DND-41 (cell line): ENCODE data around the gene ZNF3.

ENCODE experiments used
- CTCF ChIP-seq: IDR thresholded peaks from 2 replicates; pipeline ENCODE4 v1.5.1; 2012; ENCODE audit warnings: borderline replicate concordance, low read length, moderate library complexity, mild to moderate bottlenecking; ENCODE audit not compliant: poor library complexity, severe bottlenecking; ENCODE audit errors: extremely low read depth
- EZH2 ChIP-seq: IDR thresholded peaks from 3 replicates; pipeline ENCODE4 v1.6.1; 2012; ENCODE audit warnings: borderline replicate concordance, low read depth, mild to moderate bottlenecking, moderate library complexity, low read length, inconsistent platforms; ENCODE audit not compliant: severe bottlenecking

DNA sequence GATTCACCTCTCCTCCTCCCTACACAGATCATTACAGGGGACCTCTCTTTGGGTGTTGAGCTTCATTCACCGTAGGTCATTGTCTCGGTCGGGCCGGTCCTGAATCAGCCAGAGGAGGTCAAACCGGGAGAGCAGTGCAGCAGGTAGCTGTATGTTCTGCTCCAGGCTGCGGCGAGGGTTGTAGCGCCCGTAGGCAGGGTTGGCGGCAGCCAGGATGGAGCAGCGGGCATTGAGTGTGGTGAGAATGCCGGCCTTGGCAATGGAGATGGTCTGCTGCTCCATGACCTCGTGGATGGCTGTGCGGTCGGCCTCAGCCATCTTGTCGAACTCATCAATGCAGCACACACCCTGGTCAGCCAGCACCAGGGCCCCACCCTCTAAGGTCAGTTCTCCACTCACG is 14.2 kb upstream of the ZNF3 start:
- no peak for TF ChIP-seq EZH2
- TF ChIP-seq CTCF = no peak
